CD4-positive, alpha-beta T cell (primary cell): ENCODE data around the gene FASN. TPM values are rescaled to one million over a fixed set of nuclear protein-coding genes. Genes with fewer than 3 reads are reported as not detected.
"Not testable (repeated sequence)": the region's sequence is repeated elsewhere in the genome, so short reads cannot be mapped to it uniquely, and the experiment has no call there.

Experiments
- ATAC-seq: fragments of 200-7000 bp; cut with Tn5 transposase; one replicate; pipeline ENCODE4 v1.10.0; 2022; ENCODE audit warnings: mild to moderate bottlenecking; ENCODE audit not compliant: poor library complexity
- CTCF ChIA-PET: fragments of 350-600 bp; sonication (Branson Sonifier 250); formaldehyde crosslinking; loops from one replicate; lab custom pipeline; 2021; ENCODE audit warnings: antibody characterized with exemption, inconsistent platforms; lab: Charles Lee
- POLR2A ChIA-PET: fragments of 350-600 bp; sonication (Branson Sonifier 250); formaldehyde crosslinking; loops from one replicate; lab custom pipeline; 2021; ENCODE audit warnings: antibody characterized with exemption, inconsistent platforms; lab: Charles Lee
- DNase-seq, 14 experiments: peaks; one replicate each; pipeline ENCODE4 v3.0.0-alpha.2; 2013 to 2020; ENCODE audit warnings: mixed read lengths in 2 of 14
- H3K27ac ChIP-seq, 2 donors: one replicate each; pipeline versions ENCODE4 v1.5.1 to v1.7.0; 2013; ENCODE audit warnings: low read length in 2 of 2, low read depth in 1 of 2, mild to moderate bottlenecking in 1 of 2
- H3K27me3 ChIP-seq, 2 experiments: 1 replicate in 1 of 2; 2 replicates in 1 of 2; pipeline versions ENCODE4 v1.6.1 to v1.7.0; 2013; ENCODE audit warnings: low read length in 2 of 2, control low read depth in 1 of 2, mild to moderate bottlenecking in 1 of 2, moderate library complexity in 1 of 2; ENCODE audit not compliant: insufficient read depth in 2 of 2, control insufficient read depth in 1 of 2
- H3K36me3 ChIP-seq: one replicate; pipeline ENCODE4 v1.6.1; 2013; ENCODE audit warnings: low read length, control low read depth; ENCODE audit not compliant: insufficient read depth
- H3K4me1 ChIP-seq: one replicate; pipeline ENCODE4 v1.6.1; 2013; ENCODE audit warnings: low read length, control low read depth; ENCODE audit not compliant: insufficient read depth
- H3K4me3 ChIP-seq: one replicate; pipeline ENCODE4 v1.5.1; 2013; ENCODE audit warnings: mild to moderate bottlenecking, low read length, moderate library complexity
- H3K9me3 ChIP-seq, 2 experiments: 1 replicate in 1 of 2; 2 replicates in 1 of 2; pipeline versions ENCODE4 v1.6.1 to v1.7.0; 2013; ENCODE audit warnings: low read length in 2 of 2, mild to moderate bottlenecking in 2 of 2, control low read depth in 1 of 2, moderate library complexity in 1 of 2; ENCODE audit not compliant: control insufficient read depth in 1 of 2, insufficient read depth in 1 of 2
- H3K27ac Mint-ChIP-seq: one replicate; pipeline ENCODE4 v1.8.0; 2020; ENCODE audit warnings: mixed read lengths
- H3K27me3 Mint-ChIP-seq: one replicate; pipeline ENCODE4 v1.8.0; 2021; ENCODE audit warnings: mixed read lengths
- H3K36me3 Mint-ChIP-seq: one replicate; pipeline ENCODE4 v1.8.0; 2021; ENCODE audit warnings: low read depth, mixed read lengths
- H3K4me1 Mint-ChIP-seq: one replicate; pipeline ENCODE4 v1.8.0; 2021; ENCODE audit warnings: low read depth, mixed read lengths
- H3K4me3 Mint-ChIP-seq: one replicate; pipeline ENCODE4 v1.8.0; 2020; ENCODE audit warnings: mild to moderate bottlenecking, mixed read lengths
- H3K9me3 Mint-ChIP-seq: one replicate; pipeline ENCODE4 v1.8.0; 2020; ENCODE audit warnings: mixed read lengths
- intact Hi-C, 2 experiments: fragments of 100-400 bp; cut with DNase I in 1 of 2; cut with micrococcal nuclease in 1 of 2; formaldehyde crosslinking; loops; one replicate each; pipeline versions ENCODE4 v1.15.1 to v1.9.0; 2023 to 2025; cut with DNase I, micrococcal nuclease
- total RNA-seq, 174 experiments: library from RNA in 2 of 174; stranded (reverse) in 2 of 174; gene quantifications; one replicate each; pipeline ENCODE4 v1.2.3 and lab custom pipeline; 2021 to 2026
- TF ChIP-seq, protein P1 (sequence below): fragments of 200-600 bp; IDR thresholded peaks from one replicate; pipeline ENCODE4 v1.8.0; 2022; ENCODE audit warnings: antibody characterized with exemption, mild to moderate bottlenecking

The FASN gene
- total RNA-seq, 2 experiments from 2014 or later = 168 to 174 TPM

DNA sequence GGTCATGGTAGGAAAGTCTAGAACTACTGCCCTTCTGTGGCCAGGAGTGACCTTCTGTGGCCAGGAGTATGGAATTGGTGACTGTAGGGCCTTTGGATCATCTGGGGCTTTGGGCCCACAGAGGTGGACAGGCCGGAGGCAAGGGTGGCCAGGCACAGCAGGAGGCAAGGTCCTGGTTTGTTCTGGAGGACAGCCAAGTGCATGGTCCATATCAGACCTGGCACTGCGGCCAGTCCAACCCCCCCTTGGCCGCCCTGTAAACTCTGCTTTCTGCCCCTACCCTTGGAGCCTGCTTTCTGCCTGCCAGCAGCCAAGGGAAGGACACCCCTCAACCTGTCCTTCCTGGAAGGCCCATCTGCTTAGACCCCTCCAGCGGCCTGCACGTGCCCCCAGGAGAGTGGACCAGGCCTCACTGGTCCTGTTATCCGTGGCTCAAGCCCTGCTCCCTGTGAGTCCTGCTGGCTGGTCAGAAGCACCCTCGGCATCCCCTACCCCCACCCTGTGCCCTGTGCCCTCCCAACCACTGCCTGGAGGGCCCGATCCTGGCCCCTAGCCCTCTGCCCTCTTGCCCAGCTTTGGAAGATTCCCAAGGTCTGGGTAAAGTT lies 58.2 kb downstream of the FASN start:
- ChIA-PET POLR2A (no interaction called here), CTCF (interaction anchor here (1.7 to 2.8 kb wide), 2 partner anchors 9 to 80 kb away, joined by 5 to 10 read pairs; no protein-coding TSS in a partner anchor)
- ATAC-seq (no peak), DNase-seq (no peak)
- Histone ChIP-seq H3K27ac (no peak overlapping the region), H3K36me3 (no peaks in the 10 kb centered on the region), H3K9me3 (no peaks in the 10 kb centered on the region), H3K27me3 (no peaks in the 10 kb centered on the region), H3K4me1 (peaks cover 25% of the 10 kb centered on the region), H3K4me3 (no peak overlapping the region)
- TF ChIP-seq, protein P1, sequence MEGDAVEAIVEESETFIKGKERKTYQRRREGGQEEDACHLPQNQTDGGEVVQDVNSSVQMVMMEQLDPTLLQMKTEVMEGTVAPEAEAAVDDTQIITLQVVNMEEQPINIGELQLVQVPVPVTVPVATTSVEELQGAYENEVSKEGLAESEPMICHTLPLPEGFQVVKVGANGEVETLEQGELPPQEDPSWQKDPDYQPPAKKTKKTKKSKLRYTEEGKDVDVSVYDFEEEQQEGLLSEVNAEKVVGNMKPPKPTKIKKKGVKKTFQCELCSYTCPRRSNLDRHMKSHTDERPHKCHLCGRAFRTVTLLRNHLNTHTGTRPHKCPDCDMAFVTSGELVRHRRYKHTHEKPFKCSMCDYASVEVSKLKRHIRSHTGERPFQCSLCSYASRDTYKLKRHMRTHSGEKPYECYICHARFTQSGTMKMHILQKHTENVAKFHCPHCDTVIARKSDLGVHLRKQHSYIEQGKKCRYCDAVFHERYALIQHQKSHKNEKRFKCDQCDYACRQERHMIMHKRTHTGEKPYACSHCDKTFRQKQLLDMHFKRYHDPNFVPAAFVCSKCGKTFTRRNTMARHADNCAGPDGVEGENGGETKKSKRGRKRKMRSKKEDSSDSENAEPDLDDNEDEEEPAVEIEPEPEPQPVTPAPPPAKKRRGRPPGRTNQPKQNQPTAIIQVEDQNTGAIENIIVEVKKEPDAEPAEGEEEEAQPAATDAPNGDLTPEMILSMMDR = no peak
- Mint-ChIP-seq H3K4me3 (peak overlapping the region; percentile 46), H3K27me3 (no peaks in the 10 kb centered on the region), H3K27ac (no peak overlapping the region), H3K36me3 (peaks cover 16% of the 10 kb centered on the region), H3K4me1 (peaks cover 18% of the 10 kb centered on the region), H3K9me3 (no peaks in the 10 kb centered on the region)
- intact Hi-C loops = loop anchor here (5.0 to 10.0 kb wide), 6 partner anchors 85 to 515 kb away; partner anchors contain the start of genes HEXD (in 2 of the 2) and OGFOD3 (in 2 of the 2)

DNA sequence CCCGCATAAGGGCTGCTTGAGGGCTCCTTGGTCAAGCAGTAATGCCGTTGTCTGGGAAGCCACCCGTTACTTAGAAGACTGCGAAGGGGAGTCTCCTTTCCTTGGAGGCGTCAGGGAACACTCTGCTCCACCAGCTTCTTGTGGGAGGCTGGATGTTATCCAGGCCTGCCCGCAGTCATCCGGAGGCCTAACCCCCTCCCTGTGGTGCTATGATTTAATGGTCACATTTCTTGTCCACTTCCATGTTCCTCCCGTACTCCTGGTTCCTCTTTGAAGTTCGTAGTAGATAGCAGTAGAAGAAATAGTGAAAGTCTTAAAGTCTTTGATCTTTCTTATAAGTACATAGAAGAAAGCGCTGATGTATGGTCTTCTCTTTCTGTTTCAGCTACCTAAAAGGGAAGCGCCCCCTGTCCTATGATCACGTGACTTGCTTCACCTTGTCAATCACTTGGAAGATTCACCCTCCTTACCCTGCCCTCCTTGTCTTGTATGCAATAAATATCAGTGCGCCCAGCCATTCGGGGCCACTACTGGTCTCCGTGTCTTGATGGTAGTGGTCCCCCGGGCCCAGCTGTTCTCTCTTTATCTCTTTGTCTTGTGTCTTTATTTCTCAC lies 59.1 kb downstream of the FASN start:
- H3K4me1 Mint-ChIP-seq = peaks cover 23% of the 10 kb centered on the region
- CTCF ChIA-PET = interaction anchor here (0.6 kb wide), 1 partner anchor 406 kb away, joined by 5 read pairs; no protein-coding TSS in a partner anchor
- H3K9me3 Mint-ChIP-seq, H3K27ac Mint-ChIP-seq, DNase-seq, H3K27ac ChIP-seq, H3K9me3 ChIP-seq, H3K36me3 ChIP-seq, H3K27me3 Mint-ChIP-seq, H3K27me3 ChIP-seq, ATAC-seq, H3K4me3 ChIP-seq, POLR2A ChIA-PET: not testable (repeated sequence)
- peaks cover 25% of the 10 kb centered on the region for H3K4me1 ChIP-seq
- peaks cover 16% of the 10 kb centered on the region for H3K36me3 Mint-ChIP-seq
- intact Hi-C loops = loop anchor here (5.0 to 10.0 kb wide), 6 partner anchors 86 to 516 kb away; partner anchors contain the start of genes HEXD (in 2 of the 2) and OGFOD3 (in 2 of the 2)
- peak overlapping the region; percentile 30 for H3K4me3 Mint-ChIP-seq

- H3K4me3 ChIP-seq = peak overlapping the region; percentile 65
Observed at GRCh38 chr17:82037889-82038195, 60.2 kb downstream of the FASN start.

More at GRCh38 chr17:82037889-82038195, 60.2 kb downstream of the FASN start:
- TF ChIP-seq, protein P1 = no peak
- CTCF ChIA-PET = interaction anchor here (0.6 to 2.1 kb wide), 11 partner anchors 12 to 482 kb away, joined by 3 to 12 read pairs (median 3); partner anchors contain the start of genes CENPX, FASN, FOXK2 and GPS1
- Mint-ChIP-seq H3K36me3 (peaks cover 16% of the 10 kb centered on the region), H3K27me3 (no peaks in the 10 kb centered on the region), H3K9me3 (no peaks in the 10 kb centered on the region), H3K4me3 (peak overlapping the region; percentile 96), H3K4me1 (peaks cover 25% of the 10 kb centered on the region), H3K27ac (peak overlapping the region; percentile 84)
- no peak for DNase-seq
- no peaks in the 10 kb centered on the region for H3K27me3 ChIP-seq
- no peak for ATAC-seq
- H3K9me3 ChIP-seq = no peaks in the 10 kb centered on the region
- peaks cover 25% of the 10 kb centered on the region for H3K4me1 ChIP-seq
- intact Hi-C loops = loop anchor here (1.0 to 10.0 kb wide), 7 partner anchors 15 to 517 kb away; partner anchors contain the start of genes HEXD (in 2 of the 2), OGFOD3 (in 2 of the 2) and LRRC45 (in 1 of the 2)
- POLR2A ChIA-PET = interaction anchor here (0.6 to 1.7 kb wide), 29 partner anchors 11 to 335 kb away, joined by 3 to 27 read pairs (median 4); partner anchors contain the start of genes ASPSCR1, CENPX, FASN and GPS1
- no peaks in the 10 kb centered on the region for H3K36me3 ChIP-seq
- no peak overlapping the region for H3K27ac ChIP-seq
